GM23338 (cell line): ENCODE measurements around the gene NINJ1. TPM values are rescaled to one million over a fixed set of nuclear protein-coding genes. Genes with fewer than 3 reads are reported as not detected.

Experiments used
- ATAC-seq: fragments of 200-7000 bp; cut with Tn5 transposase; 3 replicates; pipeline ENCODE4 v1.9.1; 2020
- DNase-seq: peaks from one replicate; pipeline ENCODE4 v3.0.0-alpha.2; 2015; ENCODE audit warnings: low spot score
- H2AFZ ChIP-seq: fragments of 200-600 bp; sonication (generic); 2 replicates; pipeline ENCODE4 v1.8.0; 2016; ENCODE audit warnings: antibody characterized with exemption, mild to moderate bottlenecking, moderate library complexity
- H3F3A ChIP-seq: fragments of 200-600 bp; sonication (generic); replicated peaks from 2 replicates; pipeline ENCODE4 v1.8.0; 2017; ENCODE audit warnings: antibody characterized with exemption, mixed run types, low read depth
- H3K27ac ChIP-seq: fragments of 200-600 bp; sonication (generic); 2 replicates; pipeline ENCODE4 v1.6.1; 2016; ENCODE audit warnings: low read depth
- H3K27me3 ChIP-seq: fragments of 200-600 bp; sonication (generic); 2 replicates; pipeline ENCODE4 v1.8.0; 2016; ENCODE audit warnings: mild to moderate bottlenecking, mixed run types, moderate library complexity; ENCODE audit not compliant: insufficient read depth
- H3K36me3 ChIP-seq: fragments of 200-600 bp; sonication (generic); 2 replicates; pipeline ENCODE4 v1.8.0; 2016; ENCODE audit warnings: mild to moderate bottlenecking; ENCODE audit not compliant: insufficient read depth
- H3K4me1 ChIP-seq: fragments of 200-600 bp; sonication (generic); 2 replicates; pipeline ENCODE4 v1.8.0; 2016; ENCODE audit warnings: mild to moderate bottlenecking, moderate library complexity; ENCODE audit not compliant: insufficient read depth
- H3K4me2 ChIP-seq: fragments of 200-600 bp; sonication (generic); 2 replicates; pipeline ENCODE4 v1.7.1; 2017; ENCODE audit warnings: mixed run types
- H3K4me3 ChIP-seq: fragments of 200-600 bp; sonication (generic); 2 replicates; pipeline ENCODE4 v1.6.1; 2016; ENCODE audit warnings: mixed run types
- H3K79me2 ChIP-seq: fragments of 200-600 bp; sonication (generic); replicated peaks from 2 replicates; pipeline ENCODE4 v1.8.0; 2017; ENCODE audit warnings: mild to moderate bottlenecking; ENCODE audit not compliant: insufficient read depth
- H3K9me2 ChIP-seq: fragments of 200-600 bp; sonication (generic); 2 replicates; pipeline ENCODE4 v1.8.0; 2017; ENCODE audit not compliant: insufficient read depth
- H4K20me1 ChIP-seq: fragments of 200-600 bp; sonication (generic); replicated peaks from 2 replicates; pipeline ENCODE4 v1.8.0; 2017; ENCODE audit warnings: mild to moderate bottlenecking; ENCODE audit not compliant: insufficient read depth
- H3K27ac Mint-ChIP-seq: 2 replicates; pipeline ENCODE4 v1.8.0; 2020; ENCODE audit warnings: inconsistent platforms, mild to moderate bottlenecking, moderate library complexity, mixed read lengths
- H3K27me3 Mint-ChIP-seq: 3 replicates; pipeline ENCODE4 v1.8.0; 2022; ENCODE audit warnings: low read depth, mild to moderate bottlenecking, moderate library complexity, mixed read lengths, inconsistent platforms; ENCODE audit not compliant: insufficient read depth, poor library complexity
- H3K36me3 Mint-ChIP-seq: 3 replicates; pipeline ENCODE4 v1.8.0; 2021; ENCODE audit warnings: low read depth, mild to moderate bottlenecking, inconsistent platforms, moderate library complexity, mixed read lengths
- H3K4me1 Mint-ChIP-seq: 3 replicates; pipeline ENCODE4 v1.8.0; 2020; ENCODE audit warnings: mild to moderate bottlenecking, inconsistent platforms, mixed read lengths
- H3K4me3 Mint-ChIP-seq: 3 replicates; pipeline ENCODE4 v1.8.0; 2021; ENCODE audit warnings: moderate library complexity, mild to moderate bottlenecking, inconsistent platforms, mixed read lengths
- H3K9me3 Mint-ChIP-seq: 3 replicates; pipeline ENCODE4 v1.8.0; 2020; ENCODE audit warnings: moderate library complexity, mild to moderate bottlenecking, inconsistent platforms, mixed read lengths
- EZH2 ChIP-seq: fragments of 200-600 bp; sonication (generic); IDR thresholded peaks from one replicate; pipeline ENCODE4 v1.8.0; 2017; ENCODE audit warnings: antibody characterized with exemption, mild to moderate bottlenecking, low read depth; ENCODE audit not compliant: unreplicated experiment
- EZH2phosphoT487 ChIP-seq: fragments of 200-600 bp; sonication (generic); IDR thresholded peaks from one replicate; pipeline ENCODE4 v1.8.1; 2018; ENCODE audit warnings: antibody characterized with exemption; ENCODE audit not compliant: unreplicated experiment
- JUNB ChIP-seq: IDR thresholded peaks from one replicate; pipeline ENCODE4 v1.6.1; 2016; ENCODE audit warnings: antibody characterized with exemption; ENCODE audit not compliant: unreplicated experiment
- STAT1 ChIP-seq: IDR thresholded peaks from one replicate; pipeline ENCODE4 v1.6.1; 2016; ENCODE audit warnings: antibody characterized with exemption; ENCODE audit not compliant: unreplicated experiment
- ZNF114 ChIP-seq: fragments of 250-450 bp; sonication (Bioruptor Pico); IDR thresholded peaks from 2 replicates; pipeline ENCODE4 v1.5.0; 2020; ENCODE audit warnings: mild to moderate bottlenecking, moderate library complexity
- ZNF331 ChIP-seq: fragments of 250-450 bp; sonication (Bioruptor Pico); IDR thresholded peaks from 2 replicates; pipeline ENCODE4 v1.5.0; 2020; ENCODE audit warnings: low read depth, mild to moderate bottlenecking, moderate library complexity
- polyA plus RNA-seq: library from polyadenylated mRNA; unstranded; fragments of >200 nt; fragmentation: Nextera tagmentation; extraction: Ambion mirVana; gene quantifications from 2 replicates; pipeline ENCODE4 v1.2.1, GENCODE V29; 2016
- total RNA-seq: library from RNA; depleted of rRNA; stranded (reverse); fragments of >200 nt; shearing (Covaris generic); gene quantifications from 2 replicates; pipeline ENCODE4 v1.2.3, GENCODE V29; 2014
- TF ChIP-seq, protein P1 (sequence below): IDR thresholded peaks from 2 replicates; pipeline ENCODE4 v1.6.1; 2016; ENCODE audit warnings: antibody characterized with exemption
- TF ChIP-seq, protein P2 (sequence below), 2 experiments: fragments of 200-600 bp in 1 of 2; sonication (generic) in 1 of 2; conservative IDR thresholded peaks; 2 replicates each; pipeline versions ENCODE4 v1.5.1 to v1.6.1; 2016 to 2017; ENCODE audit warnings: antibody characterized with exemption in 2 of 2, low read depth in 2 of 2, mild to moderate bottlenecking in 2 of 2, moderate library complexity in 1 of 2
- TF ChIP-seq, protein P3 (sequence below): IDR thresholded peaks from one replicate; pipeline ENCODE4 v1.6.1; 2018; ENCODE audit warnings: antibody characterized with exemption; ENCODE audit not compliant: unreplicated experiment
- TF ChIP-seq, protein P4 (sequence below): fragments of 250-450 bp; sonication (Bioruptor Pico); IDR thresholded peaks from 2 replicates; pipeline ENCODE4 v1.5.0; 2020; ENCODE audit warnings: mild to moderate bottlenecking, moderate library complexity

The NINJ1 gene
- total and polyA plus RNA-seq, 2 experiments from 2014 or later, result 36.3 to 39.7 TPM

DNA sequence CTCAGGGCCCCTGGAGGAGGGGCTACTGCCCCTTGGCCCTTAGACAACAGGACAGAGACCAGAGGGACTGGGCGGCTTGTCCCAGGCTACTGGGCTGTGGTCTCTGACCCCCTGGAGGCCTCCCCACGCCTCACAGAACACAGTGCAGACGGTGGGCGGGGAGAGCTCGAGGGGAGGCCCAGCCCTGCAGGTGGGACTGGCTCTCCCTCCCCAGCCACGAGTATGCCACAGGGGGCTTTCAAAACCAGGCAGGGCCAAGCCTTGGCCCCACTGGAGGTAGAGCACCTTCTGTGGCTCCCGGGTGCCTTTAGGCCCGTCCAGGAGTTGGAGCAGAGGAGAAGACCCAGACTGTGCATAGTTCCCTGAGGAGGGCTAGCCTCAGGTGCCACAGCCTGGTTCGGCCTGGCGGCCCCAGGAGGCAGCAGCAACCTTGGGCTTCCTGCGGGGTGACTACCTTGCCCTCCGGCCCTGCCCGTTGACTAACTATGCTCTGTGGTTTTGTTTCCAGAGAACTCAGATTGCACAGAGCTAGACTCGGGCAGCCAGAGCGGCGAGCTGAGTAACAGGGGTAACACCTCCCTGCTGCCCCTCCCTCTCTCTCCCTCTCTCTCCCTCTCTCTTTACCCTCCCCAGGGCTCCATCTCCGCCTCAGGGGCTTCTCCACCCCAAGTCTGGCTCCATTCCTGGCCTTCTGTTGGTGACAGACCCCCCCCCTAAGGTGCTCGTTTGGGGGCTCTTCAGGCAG, 22.5 kb downstream of the NINJ1 start (continued):
- TF ChIP-seq, protein P1, sequence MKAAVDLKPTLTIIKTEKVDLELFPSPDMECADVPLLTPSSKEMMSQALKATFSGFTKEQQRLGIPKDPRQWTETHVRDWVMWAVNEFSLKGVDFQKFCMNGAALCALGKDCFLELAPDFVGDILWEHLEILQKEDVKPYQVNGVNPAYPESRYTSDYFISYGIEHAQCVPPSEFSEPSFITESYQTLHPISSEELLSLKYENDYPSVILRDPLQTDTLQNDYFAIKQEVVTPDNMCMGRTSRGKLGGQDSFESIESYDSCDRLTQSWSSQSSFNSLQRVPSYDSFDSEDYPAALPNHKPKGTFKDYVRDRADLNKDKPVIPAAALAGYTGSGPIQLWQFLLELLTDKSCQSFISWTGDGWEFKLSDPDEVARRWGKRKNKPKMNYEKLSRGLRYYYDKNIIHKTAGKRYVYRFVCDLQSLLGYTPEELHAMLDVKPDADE, result no peak
- TF ChIP-seq, protein P2, sequence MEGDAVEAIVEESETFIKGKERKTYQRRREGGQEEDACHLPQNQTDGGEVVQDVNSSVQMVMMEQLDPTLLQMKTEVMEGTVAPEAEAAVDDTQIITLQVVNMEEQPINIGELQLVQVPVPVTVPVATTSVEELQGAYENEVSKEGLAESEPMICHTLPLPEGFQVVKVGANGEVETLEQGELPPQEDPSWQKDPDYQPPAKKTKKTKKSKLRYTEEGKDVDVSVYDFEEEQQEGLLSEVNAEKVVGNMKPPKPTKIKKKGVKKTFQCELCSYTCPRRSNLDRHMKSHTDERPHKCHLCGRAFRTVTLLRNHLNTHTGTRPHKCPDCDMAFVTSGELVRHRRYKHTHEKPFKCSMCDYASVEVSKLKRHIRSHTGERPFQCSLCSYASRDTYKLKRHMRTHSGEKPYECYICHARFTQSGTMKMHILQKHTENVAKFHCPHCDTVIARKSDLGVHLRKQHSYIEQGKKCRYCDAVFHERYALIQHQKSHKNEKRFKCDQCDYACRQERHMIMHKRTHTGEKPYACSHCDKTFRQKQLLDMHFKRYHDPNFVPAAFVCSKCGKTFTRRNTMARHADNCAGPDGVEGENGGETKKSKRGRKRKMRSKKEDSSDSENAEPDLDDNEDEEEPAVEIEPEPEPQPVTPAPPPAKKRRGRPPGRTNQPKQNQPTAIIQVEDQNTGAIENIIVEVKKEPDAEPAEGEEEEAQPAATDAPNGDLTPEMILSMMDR (conservative IDR thresholded peaks at IDR 0.05; ENCODE audit: low read depth in 2 of 2), result no peak
- no peak for TF ChIP-seq ZNF331 (CRISPR knock-in tag)
- no peak for TF ChIP-seq EZH2phosphoT487
- TF ChIP-seq, protein P3, sequence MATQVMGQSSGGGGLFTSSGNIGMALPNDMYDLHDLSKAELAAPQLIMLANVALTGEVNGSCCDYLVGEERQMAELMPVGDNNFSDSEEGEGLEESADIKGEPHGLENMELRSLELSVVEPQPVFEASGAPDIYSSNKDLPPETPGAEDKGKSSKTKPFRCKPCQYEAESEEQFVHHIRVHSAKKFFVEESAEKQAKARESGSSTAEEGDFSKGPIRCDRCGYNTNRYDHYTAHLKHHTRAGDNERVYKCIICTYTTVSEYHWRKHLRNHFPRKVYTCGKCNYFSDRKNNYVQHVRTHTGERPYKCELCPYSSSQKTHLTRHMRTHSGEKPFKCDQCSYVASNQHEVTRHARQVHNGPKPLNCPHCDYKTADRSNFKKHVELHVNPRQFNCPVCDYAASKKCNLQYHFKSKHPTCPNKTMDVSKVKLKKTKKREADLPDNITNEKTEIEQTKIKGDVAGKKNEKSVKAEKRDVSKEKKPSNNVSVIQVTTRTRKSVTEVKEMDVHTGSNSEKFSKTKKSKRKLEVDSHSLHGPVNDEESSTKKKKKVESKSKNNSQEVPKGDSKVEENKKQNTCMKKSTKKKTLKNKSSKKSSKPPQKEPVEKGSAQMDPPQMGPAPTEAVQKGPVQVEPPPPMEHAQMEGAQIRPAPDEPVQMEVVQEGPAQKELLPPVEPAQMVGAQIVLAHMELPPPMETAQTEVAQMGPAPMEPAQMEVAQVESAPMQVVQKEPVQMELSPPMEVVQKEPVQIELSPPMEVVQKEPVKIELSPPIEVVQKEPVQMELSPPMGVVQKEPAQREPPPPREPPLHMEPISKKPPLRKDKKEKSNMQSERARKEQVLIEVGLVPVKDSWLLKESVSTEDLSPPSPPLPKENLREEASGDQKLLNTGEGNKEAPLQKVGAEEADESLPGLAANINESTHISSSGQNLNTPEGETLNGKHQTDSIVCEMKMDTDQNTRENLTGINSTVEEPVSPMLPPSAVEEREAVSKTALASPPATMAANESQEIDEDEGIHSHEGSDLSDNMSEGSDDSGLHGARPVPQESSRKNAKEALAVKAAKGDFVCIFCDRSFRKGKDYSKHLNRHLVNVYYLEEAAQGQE, result no peak
- TF ChIP-seq EZH2, result no peak
- no peak for TF ChIP-seq STAT1

DNA sequence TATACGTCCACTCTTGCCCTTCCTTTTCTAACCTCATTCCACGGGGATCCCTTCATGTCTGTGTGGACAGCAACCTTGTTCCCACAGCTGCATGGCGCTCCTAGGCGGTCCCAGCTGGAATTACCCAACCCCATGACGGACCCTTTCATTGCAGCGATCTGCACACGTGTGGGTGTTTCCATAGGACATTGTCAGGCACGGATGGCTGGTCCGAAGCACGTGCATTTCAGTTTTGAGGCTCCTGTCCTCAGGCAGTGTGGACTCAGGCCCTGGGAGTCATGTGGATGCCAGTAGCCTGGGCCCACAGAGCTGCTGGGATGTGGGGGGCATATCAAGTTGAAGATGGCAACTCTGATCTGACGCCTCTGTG, 23.1 kb downstream of the NINJ1 start:
- Mint-ChIP-seq H3K27ac (no peak overlapping the region), H3K36me3 (peaks cover 4% of the 10 kb centered on the region; the same call in 1 of the 3 replicates), H3K9me3 (no peaks in the 10 kb centered on the region; the same call in 2 of the 3 replicates), H3K27me3 (peaks cover 6% of the 10 kb centered on the region), H3K4me1 (peaks cover 8% of the 10 kb centered on the region), H3K4me3 (no peak overlapping the region; the same call in 2 of the 3 replicates)
- ATAC-seq (no peak), DNase-seq (no peak)
- no peaks in the 10 kb centered on the region for H3K4me1 ChIP-seq
- H3K27me3 ChIP-seq, result no peaks in the 10 kb centered on the region
- no peaks in the 10 kb centered on the region for H3F3A ChIP-seq
- H3K79me2 ChIP-seq, result peaks cover 2% of the 10 kb centered on the region; the same call in 1 of the 2 replicates
- H3K4me3 ChIP-seq, result no peak overlapping the region
- H3K27ac ChIP-seq, result no peak overlapping the region
- H3K4me2 ChIP-seq, result no peak overlapping the region
- no peaks in the 10 kb centered on the region for H3K9me2 ChIP-seq
- no peaks in the 10 kb centered on the region for H3K36me3 ChIP-seq
- no peak overlapping the region for H2AFZ ChIP-seq
- peaks cover 8% of the 10 kb centered on the region; the same call in 1 of the 2 replicates for H4K20me1 ChIP-seq
- TF ChIP-seq ZNF114 (CRISPR knock-in tag) (no peak), ZNF331 (CRISPR knock-in tag) (no peak), JUNB (no peak)
- TF ChIP-seq, protein P4, sequence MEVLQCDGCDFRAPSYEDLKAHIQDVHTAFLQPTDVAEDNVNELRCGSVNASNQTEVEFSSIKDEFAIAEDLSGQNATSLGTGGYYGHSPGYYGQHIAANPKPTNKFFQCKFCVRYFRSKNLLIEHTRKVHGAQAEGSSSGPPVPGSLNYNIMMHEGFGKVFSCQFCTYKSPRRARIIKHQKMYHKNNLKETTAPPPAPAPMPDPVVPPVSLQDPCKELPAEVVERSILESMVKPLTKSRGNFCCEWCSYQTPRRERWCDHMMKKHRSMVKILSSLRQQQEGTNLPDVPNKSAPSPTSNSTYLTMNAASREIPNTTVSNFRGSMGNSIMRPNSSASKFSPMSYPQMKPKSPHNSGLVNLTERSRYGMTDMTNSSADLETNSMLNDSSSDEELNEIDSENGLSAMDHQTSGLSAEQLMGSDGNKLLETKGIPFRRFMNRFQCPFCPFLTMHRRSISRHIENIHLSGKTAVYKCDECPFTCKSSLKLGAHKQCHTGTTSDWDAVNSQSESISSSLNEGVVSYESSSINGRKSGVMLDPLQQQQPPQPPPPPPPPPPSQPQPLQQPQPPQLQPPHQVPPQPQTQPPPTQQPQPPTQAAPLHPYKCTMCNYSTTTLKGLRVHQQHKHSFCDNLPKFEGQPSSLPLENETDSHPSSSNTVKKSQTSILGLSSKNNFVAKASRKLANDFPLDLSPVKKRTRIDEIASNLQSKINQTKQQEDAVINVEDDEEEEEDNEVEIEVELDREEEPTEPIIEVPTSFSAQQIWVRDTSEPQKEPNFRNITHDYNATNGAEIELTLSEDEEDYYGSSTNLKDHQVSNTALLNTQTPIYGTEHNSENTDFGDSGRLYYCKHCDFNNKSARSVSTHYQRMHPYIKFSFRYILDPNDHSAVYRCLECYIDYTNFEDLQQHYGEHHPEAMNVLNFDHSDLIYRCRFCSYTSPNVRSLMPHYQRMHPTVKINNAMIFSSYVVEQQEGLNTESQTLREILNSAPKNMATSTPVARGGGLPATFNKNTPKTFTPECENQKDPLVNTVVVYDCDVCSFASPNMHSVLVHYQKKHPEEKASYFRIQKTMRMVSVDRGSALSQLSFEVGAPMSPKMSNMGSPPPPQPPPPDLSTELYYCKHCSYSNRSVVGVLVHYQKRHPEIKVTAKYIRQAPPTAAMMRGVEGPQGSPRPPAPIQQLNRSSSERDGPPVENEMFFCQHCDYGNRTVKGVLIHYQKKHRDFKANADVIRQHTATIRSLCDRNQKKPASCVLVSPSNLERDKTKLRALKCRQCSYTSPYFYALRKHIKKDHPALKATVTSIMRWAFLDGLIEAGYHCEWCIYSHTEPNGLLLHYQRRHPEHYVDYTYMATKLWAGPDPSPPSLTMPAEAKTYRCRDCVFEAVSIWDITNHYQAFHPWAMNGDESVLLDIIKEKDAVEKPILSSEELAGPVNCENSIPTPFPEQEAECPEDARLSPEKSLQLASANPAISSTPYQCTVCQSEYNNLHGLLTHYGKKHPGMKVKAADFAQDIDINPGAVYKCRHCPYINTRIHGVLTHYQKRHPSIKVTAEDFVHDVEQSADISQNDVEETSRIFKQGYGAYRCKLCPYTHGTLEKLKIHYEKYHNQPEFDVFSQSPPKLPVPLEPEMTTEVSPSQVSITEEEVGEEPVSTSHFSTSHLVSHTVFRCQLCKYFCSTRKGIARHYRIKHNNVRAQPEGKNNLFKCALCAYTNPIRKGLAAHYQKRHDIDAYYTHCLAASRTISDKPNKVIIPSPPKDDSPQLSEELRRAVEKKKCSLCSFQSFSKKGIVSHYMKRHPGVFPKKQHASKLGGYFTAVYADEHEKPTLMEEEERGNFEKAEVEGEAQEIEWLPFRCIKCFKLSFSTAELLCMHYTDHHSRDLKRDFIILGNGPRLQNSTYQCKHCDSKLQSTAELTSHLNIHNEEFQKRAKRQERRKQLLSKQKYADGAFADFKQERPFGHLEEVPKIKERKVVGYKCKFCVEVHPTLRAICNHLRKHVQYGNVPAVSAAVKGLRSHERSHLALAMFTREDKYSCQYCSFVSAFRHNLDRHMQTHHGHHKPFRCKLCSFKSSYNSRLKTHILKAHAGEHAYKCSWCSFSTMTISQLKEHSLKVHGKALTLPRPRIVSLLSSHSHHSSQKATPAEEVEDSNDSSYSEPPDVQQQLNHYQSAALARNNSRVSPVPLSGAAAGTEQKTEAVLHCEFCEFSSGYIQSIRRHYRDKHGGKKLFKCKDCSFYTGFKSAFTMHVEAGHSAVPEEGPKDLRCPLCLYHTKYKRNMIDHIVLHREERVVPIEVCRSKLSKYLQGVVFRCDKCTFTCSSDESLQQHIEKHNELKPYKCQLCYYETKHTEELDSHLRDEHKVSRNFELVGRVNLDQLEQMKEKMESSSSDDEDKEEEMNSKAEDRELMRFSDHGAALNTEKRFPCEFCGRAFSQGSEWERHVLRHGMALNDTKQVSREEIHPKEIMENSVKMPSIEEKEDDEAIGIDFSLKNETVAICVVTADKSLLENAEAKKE (CRISPR knock-in tag), result no peak
- TF ChIP-seq, protein P1, result no peak
